DND-41 (cell line): ENCODE results near the gene ZFPL1.

Source experiments
- ATAC-seq: fragments of 200-7000 bp; cut with Tn5 transposase; 3 replicates; pipeline ENCODE4 v1.9.1; 2021; ENCODE audit warnings: low read depth; ENCODE audit not compliant: insufficient read depth
- DNase-seq: peaks from one replicate; pipeline ENCODE4 v3.0.0-alpha.2; 2020
- H2AFZ ChIP-seq: 2 replicates; pipeline ENCODE4 v1.6.0; 2012; ENCODE audit warnings: low read depth, low read length
- H3K27ac ChIP-seq: 2 replicates; pipeline ENCODE4 v1.5.1; 2012; ENCODE audit warnings: low read length, inconsistent platforms
- H3K27me3 ChIP-seq: fragments of 200-600 bp; sonication (generic); 2 replicates; pipeline ENCODE4 v1.6.0; 2012; ENCODE audit warnings: low read length, mild to moderate bottlenecking, inconsistent platforms; ENCODE audit not compliant: insufficient read depth, poor library complexity
- H3K36me3 ChIP-seq: 2 replicates; pipeline ENCODE4 v1.5.1; 2012; ENCODE audit warnings: low read length, inconsistent platforms; ENCODE audit not compliant: insufficient read depth
- H3K4me1 ChIP-seq: 2 replicates; pipeline ENCODE4 v1.5.1; 2012; ENCODE audit warnings: mild to moderate bottlenecking, low read length; ENCODE audit not compliant: insufficient read depth
- H3K4me2 ChIP-seq: 2 replicates; pipeline ENCODE4 v1.6.0; 2012; ENCODE audit warnings: mild to moderate bottlenecking, moderate library complexity, low read length, inconsistent platforms; ENCODE audit not compliant: insufficient read depth
- H3K4me3 ChIP-seq, 2 experiments: fragments of 200-600 bp in 1 of 2; shearing (Covaris generic) in 1 of 2; 2 replicates each; pipeline ENCODE4 v1.5.1; 2012 to 2016; ENCODE audit warnings: inconsistent platforms in 2 of 2, low read length in 2 of 2, mild to moderate bottlenecking in 2 of 2, low read depth in 1 of 2, moderate library complexity in 1 of 2
- H3K79me2 ChIP-seq: 2 replicates; pipeline ENCODE4 v1.6.0; 2012; ENCODE audit warnings: low read length, inconsistent platforms; ENCODE audit not compliant: insufficient read depth
- H3K9ac ChIP-seq: 2 replicates; pipeline ENCODE4 v1.6.0; 2012; ENCODE audit warnings: low read depth, mild to moderate bottlenecking, inconsistent platforms, low read length, moderate library complexity
- H3K9me3 ChIP-seq: 2 replicates; pipeline ENCODE4 v1.5.1; 2012; ENCODE audit warnings: low read length, moderate library complexity, mild to moderate bottlenecking, inconsistent platforms; ENCODE audit not compliant: insufficient read depth, severe bottlenecking
- H4K20me1 ChIP-seq: 2 replicates; pipeline ENCODE4 v1.6.0; 2012; ENCODE audit warnings: low read length; ENCODE audit not compliant: insufficient read depth
- EZH2 ChIP-seq: IDR thresholded peaks from 3 replicates; pipeline ENCODE4 v1.6.1; 2012; ENCODE audit warnings: borderline replicate concordance, low read depth, mild to moderate bottlenecking, moderate library complexity, low read length, inconsistent platforms; ENCODE audit not compliant: severe bottlenecking
- TF ChIP-seq, protein P1 (sequence below): IDR thresholded peaks from 2 replicates; pipeline ENCODE4 v1.5.1; 2012; ENCODE audit warnings: borderline replicate concordance, low read length, moderate library complexity, mild to moderate bottlenecking; ENCODE audit not compliant: poor library complexity, severe bottlenecking; ENCODE audit errors: extremely low read depth

Gene ZFPL1

DNA sequence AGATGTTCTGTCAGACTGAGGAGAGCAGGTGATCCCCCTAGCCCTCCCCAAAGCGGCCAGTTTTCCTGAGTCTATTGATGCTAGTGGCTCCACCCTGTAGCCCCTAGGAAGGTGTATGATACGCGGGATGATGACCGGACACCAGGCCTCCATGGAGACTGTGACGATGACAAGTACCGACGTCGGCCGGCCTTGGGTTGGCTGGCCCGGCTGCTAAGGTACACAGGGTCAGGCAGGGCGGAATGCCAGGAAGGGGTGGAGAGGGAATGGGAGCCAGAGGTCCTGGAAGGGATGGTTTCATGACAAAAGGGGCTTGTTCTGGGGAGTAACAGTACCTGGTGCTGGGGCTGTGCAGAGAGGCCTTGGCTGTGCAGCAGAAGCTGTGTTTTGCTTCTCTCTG lies 3.2 kb downstream of the ZFPL1 start:
- Histone ChIP-seq H3K4me3 (no peak overlapping the region), H3K79me2 (peaks cover 37% of the 10 kb centered on the region), H3K27ac (no peak overlapping the region), H3K4me1 (peaks cover 26% of the 10 kb centered on the region), H3K36me3 (peaks cover 57% of the 10 kb centered on the region), H3K9me3 (no peaks in the 10 kb centered on the region), H3K9ac (no peak overlapping the region), H3K4me2 (no peak overlapping the region), H2AFZ (no peak overlapping the region), H4K20me1 (peaks cover 9% of the 10 kb centered on the region), H3K27me3 (no peaks in the 10 kb centered on the region)
- no peak for DNase-seq
- ATAC-seq, result no peak
- TF ChIP-seq EZH2, result no peak
- TF ChIP-seq, protein P1, sequence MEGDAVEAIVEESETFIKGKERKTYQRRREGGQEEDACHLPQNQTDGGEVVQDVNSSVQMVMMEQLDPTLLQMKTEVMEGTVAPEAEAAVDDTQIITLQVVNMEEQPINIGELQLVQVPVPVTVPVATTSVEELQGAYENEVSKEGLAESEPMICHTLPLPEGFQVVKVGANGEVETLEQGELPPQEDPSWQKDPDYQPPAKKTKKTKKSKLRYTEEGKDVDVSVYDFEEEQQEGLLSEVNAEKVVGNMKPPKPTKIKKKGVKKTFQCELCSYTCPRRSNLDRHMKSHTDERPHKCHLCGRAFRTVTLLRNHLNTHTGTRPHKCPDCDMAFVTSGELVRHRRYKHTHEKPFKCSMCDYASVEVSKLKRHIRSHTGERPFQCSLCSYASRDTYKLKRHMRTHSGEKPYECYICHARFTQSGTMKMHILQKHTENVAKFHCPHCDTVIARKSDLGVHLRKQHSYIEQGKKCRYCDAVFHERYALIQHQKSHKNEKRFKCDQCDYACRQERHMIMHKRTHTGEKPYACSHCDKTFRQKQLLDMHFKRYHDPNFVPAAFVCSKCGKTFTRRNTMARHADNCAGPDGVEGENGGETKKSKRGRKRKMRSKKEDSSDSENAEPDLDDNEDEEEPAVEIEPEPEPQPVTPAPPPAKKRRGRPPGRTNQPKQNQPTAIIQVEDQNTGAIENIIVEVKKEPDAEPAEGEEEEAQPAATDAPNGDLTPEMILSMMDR, result no peak

DNA sequence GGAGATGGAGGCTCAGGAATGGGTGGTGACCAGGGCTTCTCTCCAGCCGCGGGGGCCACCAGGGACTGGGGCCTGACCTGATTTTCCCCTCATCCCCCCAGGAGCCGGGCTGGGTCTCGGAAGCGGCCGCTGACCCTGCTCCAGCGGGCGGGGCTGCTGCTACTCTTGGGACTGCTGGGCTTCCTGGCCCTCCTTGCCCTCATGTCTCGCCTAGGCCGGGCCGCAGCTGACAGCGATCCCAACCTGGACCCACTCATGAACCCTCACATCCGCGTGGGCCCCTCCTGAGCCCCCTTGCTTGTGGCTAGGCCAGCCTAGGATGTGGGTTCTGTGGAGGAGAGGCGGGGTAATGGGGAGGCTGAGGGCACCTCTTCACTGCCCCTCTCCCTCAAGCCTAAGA lies 3.8 kb downstream of the ZFPL1 start:
- Histone ChIP-seq H3K79me2 (peaks cover 31% of the 10 kb centered on the region), H4K20me1 (peaks cover 9% of the 10 kb centered on the region), H3K9me3 (no peaks in the 10 kb centered on the region), H3K4me1 (peaks cover 20% of the 10 kb centered on the region), H3K27ac (no peak overlapping the region), H2AFZ (no peak overlapping the region), H3K9ac (no peak overlapping the region), H3K36me3 (peaks cover 51% of the 10 kb centered on the region), H3K4me2 (no peak overlapping the region), H3K4me3 (no peak overlapping the region), H3K27me3 (no peaks in the 10 kb centered on the region)
- DNase-seq (no peak), ATAC-seq (no peak)
- no peak for TF ChIP-seq EZH2
- TF ChIP-seq, protein P1, result no peak

DNA sequence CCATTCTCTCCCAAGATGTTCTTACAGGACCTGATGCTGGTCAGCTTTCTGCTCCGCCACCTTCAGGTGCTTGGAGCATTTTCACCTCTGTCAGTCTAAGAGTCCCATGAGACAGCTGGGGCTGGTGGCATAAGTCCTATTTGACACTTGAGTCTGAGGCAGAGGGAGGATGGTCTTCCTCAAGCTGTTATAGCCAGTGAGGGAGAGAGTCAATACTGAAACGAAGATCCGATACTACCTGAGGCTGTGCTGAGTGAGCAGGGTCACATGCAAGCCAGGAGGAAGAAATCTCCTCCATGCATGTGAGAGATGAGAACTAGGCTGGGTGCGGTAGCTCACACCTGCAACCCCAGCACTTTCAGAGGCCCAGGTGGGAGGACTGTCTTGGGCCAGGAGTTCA lies 5.6 kb downstream of the ZFPL1 start:
- no peak overlapping the region for H3K4me2 ChIP-seq
- ATAC-seq, result no peak
- no peaks in the 10 kb centered on the region for H3K27me3 ChIP-seq
- peaks cover 14% of the 10 kb centered on the region for H3K79me2 ChIP-seq
- H3K9ac ChIP-seq, result no peak overlapping the region
- no peak for DNase-seq
- peaks cover 13% of the 10 kb centered on the region for H3K4me1 ChIP-seq
- no peak overlapping the region for H3K4me3 ChIP-seq
- H3K9me3 ChIP-seq, result no peaks in the 10 kb centered on the region
- H2AFZ ChIP-seq, result no peak overlapping the region
- H3K36me3 ChIP-seq, result peaks cover 42% of the 10 kb centered on the region
- peaks cover 3% of the 10 kb centered on the region for H4K20me1 ChIP-seq
- TF ChIP-seq, protein P1, result no peak
- no peak for TF ChIP-seq EZH2
- H3K27ac ChIP-seq, result no peak overlapping the region

DNA sequence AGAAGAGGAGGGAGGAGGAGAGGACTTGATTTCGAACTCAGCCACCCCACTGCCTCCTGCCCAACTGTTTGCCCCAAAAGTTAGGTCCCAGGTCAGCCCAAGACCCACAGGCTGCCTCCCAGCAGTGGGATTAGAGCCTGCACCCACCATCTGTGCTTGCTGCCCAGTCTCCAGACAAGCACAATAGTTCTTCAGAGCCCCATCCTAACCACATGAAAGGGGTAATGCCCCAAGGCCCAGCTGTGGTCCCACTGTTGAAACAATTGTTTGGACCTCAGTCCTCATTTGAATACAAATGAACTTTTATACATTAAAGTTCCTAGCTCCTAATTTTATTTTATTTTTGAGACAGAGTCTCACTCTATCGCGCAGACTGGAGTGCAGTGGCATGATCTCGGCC lies 6.6 kb downstream of the ZFPL1 start:
- no peaks in the 10 kb centered on the region for H3K27me3 ChIP-seq
- peaks cover 7% of the 10 kb centered on the region for H3K4me1 ChIP-seq
- H3K79me2 ChIP-seq, result peaks cover 4% of the 10 kb centered on the region
- no peak overlapping the region for H3K4me3 ChIP-seq
- no peaks in the 10 kb centered on the region for H3K9me3 ChIP-seq
- H3K9ac ChIP-seq, result no peak overlapping the region
- H2AFZ ChIP-seq, result no peak overlapping the region
- TF ChIP-seq EZH2, result no peak
- TF ChIP-seq, protein P1, result no peak
- no peak overlapping the region for H3K27ac ChIP-seq
- peaks cover 35% of the 10 kb centered on the region for H3K36me3 ChIP-seq
- DNase-seq, result no peak
- no peak for ATAC-seq
- peaks cover 2% of the 10 kb centered on the region; the same call in 1 of the 2 replicates for H4K20me1 ChIP-seq
- no peak overlapping the region for H3K4me2 ChIP-seq
